HCT116 (cell line): ENCODE data around the gene PRCD. TPM values are rescaled to one million over a fixed set of nuclear protein-coding genes. Genes with fewer than 3 reads are reported as not detected.

Experiments used
- ATAC-seq: fragments of 200-7000 bp; cut with Tn5 transposase; 2 replicates; pipeline ENCODE4 v1.9.1; 2020; ENCODE audit warnings: mild to moderate bottlenecking, moderate library complexity
- BruUV-seq: library from RNA; stranded (reverse); fragments of 400-500 nt; replicated peaks from 2 replicates; lab custom pipeline; 2021; lab: Mats Ljungman, UMichigan
- CTCF ChIA-PET: fragments of 300-600 bp; sonication (Branson Sonifier 250); formaldehyde crosslinking; loops from one replicate; lab custom pipeline; 2021; ENCODE audit warnings: antibody characterized with exemption; lab: Charles Lee
- POLR2A ChIA-PET: fragments of 300-600, 350-600 bp; sonication (Branson Sonifier 250); formaldehyde crosslinking; loops from one replicate; lab custom pipeline; 2021; ENCODE audit warnings: antibody characterized with exemption; lab: Charles Lee
- RAD21 ChIA-PET, 2 experiments: fragments of 300-600 bp; sonication (Branson Sonifier 250); formaldehyde crosslinking; loops; one replicate each; lab custom pipeline; 2023; ENCODE audit warnings: low total read pairs in 2 of 2; ENCODE audit not compliant: uncharacterized antibody in 2 of 2, unreplicated experiment in 2 of 2, low non-redundant PET in 1 of 2; lab: Charles Lee
- DNase-seq: peaks from one replicate; pipeline ENCODE4 v3.0.0-alpha.2; 2010; ENCODE audit warnings: low read depth, low spot score
- H2AFZ ChIP-seq: fragments of 200-600 bp; shearing (Covaris generic), sonication (generic); 2 replicates; pipeline ENCODE4 v1.6.1; 2017; ENCODE audit warnings: low read depth, mixed run types, mixed read lengths, antibody characterized with exemption, low read length; ENCODE audit not compliant: poor library complexity, severe bottlenecking
- H3K27ac ChIP-seq: 2 replicates; pipeline ENCODE4 v1.5.1; 2012; ENCODE audit warnings: low read depth, low read length
- H3K27me3 ChIP-seq: fragments of 200-600 bp; sonication (generic); 2 replicates; pipeline ENCODE4 v1.6.1; 2016; ENCODE audit warnings: mixed run types, low read length, mixed read lengths; ENCODE audit not compliant: insufficient read depth
- H3K36me3 ChIP-seq, 2 experiments: fragments of 200-500 bp in 1 of 2; fragments of 200-600 bp in 1 of 2; sonication (Bioruptor generic) in 1 of 2; sonication (generic) in 1 of 2; 2 replicates each; pipeline versions ENCODE4 v1.5.1 to v1.6.1; 2014 to 2016; ENCODE audit warnings: low read length in 2 of 2, inconsistent platforms in 1 of 2, mixed read lengths in 1 of 2, mixed run types in 1 of 2; ENCODE audit not compliant: insufficient read depth in 2 of 2, control insufficient read depth in 1 of 2
- H3K4me1 ChIP-seq, 2 experiments: fragments of 200-600 bp in 1 of 2; sonication (generic) in 1 of 2; 2 replicates each; pipeline versions ENCODE4 v1.5.1 to v1.6.1; 2012 to 2017; ENCODE audit warnings: low read length in 2 of 2, inconsistent platforms in 1 of 2, mild to moderate bottlenecking in 1 of 2, mixed read lengths in 1 of 2, mixed run types in 1 of 2, moderate library complexity in 1 of 2; ENCODE audit not compliant: insufficient read depth in 2 of 2, control insufficient read depth in 1 of 2
- H3K4me2 ChIP-seq: fragments of 200-600 bp; sonication (generic); 2 replicates; pipeline ENCODE4 v1.6.1; 2017; ENCODE audit warnings: mixed run types, low read length, mixed read lengths
- H3K4me3 ChIP-seq, 2 experiments: fragments of 200-600 bp in 1 of 2; sonication (generic) in 1 of 2; replicated peaks in 1 of 2; 2 replicates each; pipeline ENCODE4 v1.5.1; 2011 to 2016; ENCODE audit warnings: low read length in 2 of 2, control low read depth in 1 of 2, low read depth in 1 of 2, mild to moderate bottlenecking in 1 of 2, mixed read lengths in 1 of 2, mixed run types in 1 of 2
- H3K79me2 ChIP-seq: fragments of 200-600 bp; sonication (generic); 2 replicates; pipeline ENCODE4 v1.6.1; 2017; ENCODE audit warnings: mild to moderate bottlenecking, mixed run types, low read length, moderate library complexity, mixed read lengths; ENCODE audit not compliant: insufficient read depth
- H3K9ac ChIP-seq: fragments of 200-600 bp; sonication (generic); 2 replicates; pipeline ENCODE4 v1.6.1; 2016; ENCODE audit warnings: low read length, mixed read lengths
- H3K9me2 ChIP-seq: fragments of 200-600 bp; sonication (generic), shearing (Covaris generic); 2 replicates; pipeline ENCODE4 v1.6.1; 2017; ENCODE audit warnings: mixed run types, mild to moderate bottlenecking, moderate library complexity; ENCODE audit not compliant: insufficient read depth
- H3K9me3 ChIP-seq, 2 experiments: fragments of 200-500 bp in 1 of 2; fragments of 200-600 bp in 1 of 2; sonication (Bioruptor generic) in 1 of 2; sonication (generic) in 1 of 2; 2 replicates each; pipeline ENCODE4 v1.6.1; 2014 to 2017; ENCODE audit warnings: low read length in 2 of 2, mixed read lengths in 2 of 2, inconsistent platforms in 1 of 2, low read depth in 1 of 2, mild to moderate bottlenecking in 1 of 2, mixed run types in 1 of 2, moderate library complexity in 1 of 2; ENCODE audit not compliant: control insufficient read depth in 1 of 2, insufficient read depth in 1 of 2
- H4K20me1 ChIP-seq: fragments of 200-600 bp; sonication (generic), shearing (Covaris generic); 2 replicates; pipeline ENCODE4 v1.6.1; 2017; ENCODE audit warnings: mixed run types, mild to moderate bottlenecking, moderate library complexity; ENCODE audit not compliant: insufficient read depth
- ATF3 ChIP-seq: IDR thresholded peaks from 2 replicates; pipeline ENCODE4 v1.6.1; 2012
- CEBPB ChIP-seq: IDR thresholded peaks from 2 replicates; pipeline ENCODE4 v1.6.1; 2012; ENCODE audit warnings: low read depth
- ELF1 ChIP-seq: IDR thresholded peaks from 2 replicates; pipeline ENCODE4 v1.6.1; 2012; ENCODE audit warnings: low read depth, borderline replicate concordance
- EZH2phosphoT487 ChIP-seq: fragments of 200-600 bp; IDR thresholded peaks from 2 replicates; pipeline ENCODE4 v1.6.1; 2018; ENCODE audit warnings: antibody characterized with exemption, borderline replicate concordance
- FOSL1 ChIP-seq: IDR thresholded peaks from 2 replicates; pipeline ENCODE4 v1.6.1; 2012; ENCODE audit warnings: low read depth
- RAD21 ChIP-seq: IDR thresholded peaks from 2 replicates; pipeline ENCODE4 v1.6.1; 2012; ENCODE audit warnings: low read depth, mild to moderate bottlenecking
- SIN3A ChIP-seq: IDR thresholded peaks from 2 replicates; pipeline ENCODE4 v1.6.1; 2012; ENCODE audit warnings: low read depth
- SRF ChIP-seq: IDR thresholded peaks from 2 replicates; pipeline ENCODE4 v1.6.1; 2012; ENCODE audit warnings: low read depth
- TCF7L2 ChIP-seq: IDR thresholded peaks from 2 replicates; pipeline ENCODE4 v1.7.0; 2011; ENCODE audit warnings: borderline replicate concordance, inconsistent platforms; ENCODE audit not compliant: insufficient read depth, insufficient read length; ENCODE audit errors: extremely low read depth
- ZBTB33 ChIP-seq: IDR thresholded peaks from 2 replicates; pipeline ENCODE4 v1.6.1; 2011; ENCODE audit warnings: mild to moderate bottlenecking, low read length, moderate library complexity; ENCODE audit not compliant: insufficient replicate concordance; ENCODE audit errors: extremely low read depth
- ZNF274 ChIP-seq: fragments of 200-500 bp; sonication (Bioruptor generic); IDR thresholded peaks from 2 replicates; pipeline ENCODE4 v1.6.1; 2014; ENCODE audit warnings: mild to moderate bottlenecking, low read depth, low read length, inconsistent platforms
- intact Hi-C: fragments of 100-400 bp; cut with micrococcal nuclease; formaldehyde crosslinking; loops from 2 replicates; pipeline ENCODE4 v1.10.0; 2022
- total RNA-seq: library from RNA; stranded (reverse); gene quantifications from one replicate; pipeline ENCODE4 v1.2.1, GENCODE V29; 2021; ENCODE audit not compliant: unreplicated experiment
- TF ChIP-seq, protein P1 (sequence below): IDR thresholded peaks from 2 replicates; pipeline ENCODE4 v1.6.1; 2012

PRCD gene
- total RNA-seq, 1 experiment from 2014 or later: not detected

DNA sequence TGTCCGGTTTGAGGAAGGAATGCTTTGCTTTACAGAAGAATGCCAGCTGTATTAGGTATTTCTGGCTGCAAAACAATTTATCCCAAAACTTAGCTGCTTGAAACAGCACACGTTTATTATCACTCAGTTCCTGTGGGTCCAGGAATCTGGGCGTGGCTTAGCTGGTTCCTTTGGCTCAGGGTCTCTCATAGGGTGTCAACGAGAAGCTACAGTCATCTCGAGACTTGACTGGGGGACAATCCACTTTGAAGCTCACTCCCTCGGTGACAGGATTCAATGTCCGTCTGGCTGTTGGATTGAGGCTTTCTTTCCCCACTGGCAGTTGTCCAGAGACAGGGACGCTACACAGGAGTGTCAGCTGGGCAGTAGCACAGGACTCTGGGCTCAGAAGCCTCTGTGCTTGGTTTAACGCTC, 29.0 kb upstream of the PRCD start:
- intact Hi-C loops: no loop called here
- H3K36me3 ChIP-seq: no peaks in the 10 kb centered on the region
- H3K4me1 ChIP-seq: peaks cover 0 to 13% of the 10 kb centered on the region in 2 experiments; a peak in 2 of 4 replicates
- H3K9me3 ChIP-seq: no peaks in the 10 kb centered on the region
- ChIA-PET RAD21 (no interaction called here), POLR2A (no interaction called here), CTCF (interaction anchor here (1.0 to 1.5 kb wide), 3 partner anchors 12 to 113 kb away, joined by 3 to 4 read pairs (median 4); no protein-coding TSS in a partner anchor)
- H3K27me3 ChIP-seq: no peaks in the 10 kb centered on the region
- H3K9me2 ChIP-seq: no peaks in the 10 kb centered on the region
- H3K4me3 ChIP-seq: no peak overlapping the region
- no peaks in the 10 kb centered on the region for H4K20me1 ChIP-seq
- ATAC-seq: no peak
- H3K4me2 ChIP-seq: no peak overlapping the region
- no peaks in the 10 kb centered on the region for H3K79me2 ChIP-seq
- H2AFZ ChIP-seq: no peak overlapping the region
- no peak overlapping the region for H3K27ac ChIP-seq
- TF ChIP-seq SIN3A (no peak), TCF7L2 (no peak)
- no TSS peak for BruUV-seq
- H3K9ac ChIP-seq: no peak overlapping the region
- DNase-seq: no peak

DNA sequence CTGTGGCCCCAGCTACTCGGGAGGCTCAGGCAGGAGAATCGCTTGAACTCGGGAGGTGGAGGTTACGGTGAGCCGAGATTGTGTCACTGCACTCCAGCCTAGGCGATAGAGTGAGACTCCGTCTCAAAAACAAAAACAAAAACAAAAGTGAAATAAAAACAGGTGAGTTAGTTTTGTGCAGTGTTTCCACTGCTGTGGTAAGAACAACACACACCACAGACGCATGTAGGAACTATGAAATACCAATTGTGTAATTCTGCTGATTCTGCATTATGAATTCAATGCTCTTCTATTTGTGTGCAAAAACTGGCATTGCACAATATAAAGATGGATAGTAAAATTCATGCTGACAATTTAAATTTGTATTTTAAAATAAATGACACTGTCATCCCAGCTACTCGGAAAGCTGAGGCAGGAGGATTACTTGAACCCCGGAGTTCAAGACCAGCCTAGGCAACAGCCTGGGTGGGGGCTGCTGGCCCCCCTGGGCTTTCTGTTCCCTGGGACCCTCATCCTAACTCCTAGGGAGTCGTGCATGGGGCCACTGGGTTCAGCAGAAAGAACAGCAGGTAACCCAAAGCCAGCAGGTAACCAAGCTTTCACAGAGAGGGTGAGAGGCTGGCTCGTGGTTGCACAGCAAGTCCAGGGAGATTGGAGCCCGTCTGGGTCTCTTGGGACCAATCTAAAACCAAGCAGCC, 28.0 kb upstream of the PRCD start:
- DNase-seq (no peak), ATAC-seq (no peak)
- ChIA-PET CTCF (interaction anchor here (1.1 to 1.3 kb wide), 4 partner anchors 11 to 114 kb away, joined by 3 to 7 read pairs (median 4); no protein-coding TSS in a partner anchor), POLR2A (no interaction called here), RAD21 (no interaction called here)
- intact Hi-C loops: no loop called here
- H3K9me3 ChIP-seq: no peaks in the 10 kb centered on the region
- H3K27me3 ChIP-seq: no peaks in the 10 kb centered on the region
- H3K4me1 ChIP-seq: peaks cover 0 to 4% of the 10 kb centered on the region in 2 experiments; a peak in 2 of 4 replicates
- H3K36me3 ChIP-seq: no peaks in the 10 kb centered on the region
- H3K79me2 ChIP-seq: no peaks in the 10 kb centered on the region
- H3K4me2 ChIP-seq: no peak overlapping the region
- H3K9ac ChIP-seq: no peak overlapping the region
- H4K20me1 ChIP-seq: no peaks in the 10 kb centered on the region
- TF ChIP-seq CEBPB: no peak
- TF ChIP-seq, protein P1, sequence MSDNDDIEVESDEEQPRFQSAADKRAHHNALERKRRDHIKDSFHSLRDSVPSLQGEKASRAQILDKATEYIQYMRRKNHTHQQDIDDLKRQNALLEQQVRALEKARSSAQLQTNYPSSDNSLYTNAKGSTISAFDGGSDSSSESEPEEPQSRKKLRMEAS: no peak
- no peak for TF ChIP-seq EZH2phosphoT487
- TF ChIP-seq ATF3: no peak
- no peak for TF ChIP-seq FOSL1
- no peak for TF ChIP-seq SRF
- no peak for TF ChIP-seq RAD21
- TF ChIP-seq ZBTB33: no peak
- no peak for TF ChIP-seq ELF1
- no peak for TF ChIP-seq TCF7L2
- no peak for TF ChIP-seq ZNF274
- H3K9me2 ChIP-seq: no peaks in the 10 kb centered on the region
- no TSS peak for BruUV-seq
- H3K27ac ChIP-seq: no peak overlapping the region
- H3K4me3 ChIP-seq: no peak overlapping the region
- H2AFZ ChIP-seq: no peak overlapping the region
